ENCODE data around the gene ATF6. TPM values are rescaled to one million over a fixed set of nuclear protein-coding genes. Genes with fewer than 3 reads are reported as not detected.

ATF6 gene
- total RNA-seq, 2 experiments from 2014 or later: 20.8 to 23.0 TPM

- Mint-ChIP-seq H3K9me3 (peaks cover 8% of the 10 kb centered on the region), H3K27me3 (peaks cover 4% of the 10 kb centered on the region), H3K27ac (no peak overlapping the region), H3K4me3 (no peak overlapping the region), H3K4me1 (ENCODE audit: low read depth) (no peaks in the 10 kb centered on the region), H3K36me3 (peaks cover 1% of the 10 kb centered on the region)
- DNase-seq: no peak
- ChIA-PET CTCF (no interaction called here), POLR2A (no interaction called here)
- intact Hi-C loops (cut with micrococcal nuclease): no loop called here
Observed at GRCh38 chr1:161986328-161986727, 220.2 kb downstream of the ATF6 start.

DNA sequence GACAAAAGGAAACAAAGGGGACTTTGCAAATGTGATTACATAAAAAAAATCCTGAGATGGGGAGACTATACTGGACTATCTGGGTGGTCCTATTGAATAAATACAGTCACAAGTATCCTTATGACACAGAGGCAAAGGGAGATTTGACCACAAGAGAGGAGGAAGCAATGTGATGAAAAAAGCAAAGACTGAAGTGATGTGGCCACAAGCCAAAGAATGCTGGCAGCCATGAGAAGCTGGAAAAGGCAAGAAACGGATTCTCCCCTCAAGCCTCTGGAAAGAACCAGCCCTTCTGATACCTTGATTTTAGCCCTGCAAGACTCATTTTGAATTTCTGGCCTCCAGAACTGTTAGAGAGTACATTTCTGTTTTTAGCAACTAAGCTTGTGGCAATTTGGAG, 221.2 kb downstream of the ATF6 start:
- Mint-ChIP-seq H3K9me3 (peaks cover 8% of the 10 kb centered on the region), H3K4me1 (ENCODE audit: low read depth) (no peaks in the 10 kb centered on the region), H3K36me3 (peaks cover 1% of the 10 kb centered on the region), H3K4me3 (no peak overlapping the region), H3K27me3 (peaks cover 4% of the 10 kb centered on the region), H3K27ac (no peak overlapping the region)
- no peak for DNase-seq
- POLR2A ChIA-PET: no interaction called here
- intact Hi-C loops (cut with micrococcal nuclease): no loop called here
- CTCF ChIA-PET: interaction anchor here (1.3 kb wide), 1 partner anchor 31 kb away, joined by 5 read pairs; no protein-coding TSS in a partner anchor

DNA sequence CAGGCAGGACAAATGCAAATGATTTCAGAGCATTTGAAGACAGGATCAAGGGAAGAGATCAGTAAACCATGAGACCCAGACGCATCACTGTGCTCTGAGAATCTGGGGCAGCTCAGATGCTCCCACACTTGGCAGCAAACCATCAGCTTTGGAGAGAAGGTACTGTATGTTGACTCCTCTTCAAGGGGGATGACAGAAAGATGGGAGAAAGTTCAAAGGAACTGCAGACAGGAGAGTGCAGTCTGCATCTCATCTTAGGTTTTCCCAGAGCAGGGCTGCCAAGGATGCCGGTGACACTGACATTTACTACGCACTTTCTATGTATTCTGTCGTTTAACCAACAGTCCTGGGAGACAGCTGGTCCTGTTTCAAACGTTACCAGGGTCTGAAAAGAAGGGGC, 221.8 kb downstream of the ATF6 start:
- DNase-seq: no peak
- Mint-ChIP-seq H3K36me3 (peaks cover 1% of the 10 kb centered on the region), H3K4me3 (no peak overlapping the region), H3K4me1 (ENCODE audit: low read depth) (no peaks in the 10 kb centered on the region), H3K9me3 (peaks cover 8% of the 10 kb centered on the region), H3K27me3 (peaks cover 4% of the 10 kb centered on the region), H3K27ac (no peak overlapping the region)
- POLR2A ChIA-PET: no interaction called here
- CTCF ChIA-PET: interaction anchor here (1.3 kb wide), 1 partner anchor 30 kb away, joined by 5 read pairs; no protein-coding TSS in a partner anchor
- intact Hi-C loops (cut with micrococcal nuclease): no loop called here

GRCh38 chr1:161988413-161988812, 222.3 kb downstream of the ATF6 start:
- ChIA-PET POLR2A (no interaction called here), CTCF (interaction anchor here (1.3 kb wide), 1 partner anchor 30 kb away, joined by 5 read pairs; no protein-coding TSS in a partner anchor)
- H3K4me3 Mint-ChIP-seq: no peak overlapping the region
- no peak for DNase-seq
- peaks cover 1% of the 10 kb centered on the region for H3K36me3 Mint-ChIP-seq
- no peaks in the 10 kb centered on the region for H3K4me1 Mint-ChIP-seq (ENCODE audit: low read depth)
- no peak overlapping the region for H3K27ac Mint-ChIP-seq
- peaks cover 8% of the 10 kb centered on the region for H3K9me3 Mint-ChIP-seq
- intact Hi-C loops (cut with micrococcal nuclease): no loop called here
- H3K27me3 Mint-ChIP-seq: peaks cover 4% of the 10 kb centered on the region

- intact Hi-C loops (cut with micrococcal nuclease): no loop called here
- no peak overlapping the region for H3K4me3 Mint-ChIP-seq
- DNase-seq: no peak
- H3K36me3 Mint-ChIP-seq: peaks cover 1% of the 10 kb centered on the region
- no peaks in the 10 kb centered on the region for H3K4me1 Mint-ChIP-seq (ENCODE audit: low read depth)
- CTCF ChIA-PET: no interaction called here
- POLR2A ChIA-PET: no interaction called here
- H3K9me3 Mint-ChIP-seq: peaks cover 8% of the 10 kb centered on the region
- no peak overlapping the region for H3K27ac Mint-ChIP-seq
- peaks cover 4% of the 10 kb centered on the region for H3K27me3 Mint-ChIP-seq
Observed at GRCh38 chr1:161989108-161989507, 223.0 kb downstream of the ATF6 start.

GRCh38 chr1:161989786-161990185, 223.7 kb downstream of the ATF6 start:
- intact Hi-C loops (cut with micrococcal nuclease): no loop called here
- peaks cover 1% of the 10 kb centered on the region for H3K36me3 Mint-ChIP-seq
- H3K27me3 Mint-ChIP-seq: peaks cover 4% of the 10 kb centered on the region
- POLR2A ChIA-PET: no interaction called here
- peaks cover 8% of the 10 kb centered on the region for H3K9me3 Mint-ChIP-seq
- H3K27ac Mint-ChIP-seq: no peak overlapping the region
- H3K4me3 Mint-ChIP-seq: no peak overlapping the region
- no peaks in the 10 kb centered on the region for H3K4me1 Mint-ChIP-seq (ENCODE audit: low read depth)
- CTCF ChIA-PET: no interaction called here
- DNase-seq: no peak

DNA sequence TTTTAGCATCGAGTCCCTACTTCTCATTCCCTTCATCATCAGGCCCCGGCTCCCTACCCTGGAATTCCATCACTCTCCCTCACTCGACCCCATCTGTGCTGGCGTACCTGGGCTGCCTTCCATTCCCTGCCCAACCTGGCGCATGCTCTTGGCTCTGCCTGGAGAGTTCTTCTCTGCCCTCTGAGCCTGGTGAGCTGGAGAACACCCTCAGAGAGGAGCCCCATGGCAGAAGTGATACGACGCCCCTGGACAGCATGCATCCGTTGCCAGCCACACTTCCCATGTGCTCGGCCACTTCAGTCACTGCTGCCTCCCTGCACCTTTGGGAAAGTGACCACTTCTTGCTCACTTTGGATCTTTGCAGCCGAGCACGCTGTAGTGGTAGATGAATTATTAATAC, 227.5 kb downstream of the ATF6 start:
- H3K36me3 Mint-ChIP-seq: no peaks in the 10 kb centered on the region
- H3K4me3 Mint-ChIP-seq: no peak overlapping the region
- no peaks in the 10 kb centered on the region for H3K4me1 Mint-ChIP-seq (ENCODE audit: low read depth)
- CTCF ChIA-PET: no interaction called here
- POLR2A ChIA-PET: no interaction called here
- no peak for DNase-seq
- H3K9me3 Mint-ChIP-seq: no peaks in the 10 kb centered on the region
- H3K27me3 Mint-ChIP-seq: peaks cover 4% of the 10 kb centered on the region
- no peak overlapping the region for H3K27ac Mint-ChIP-seq
- intact Hi-C loops (cut with micrococcal nuclease): no loop called here

GRCh38 chr1:161994175-161994668, 228.1 kb downstream of the ATF6 start:
- no peak overlapping the region for H3K4me3 Mint-ChIP-seq
- H3K36me3 Mint-ChIP-seq: no peaks in the 10 kb centered on the region
- H3K4me1 Mint-ChIP-seq (ENCODE audit: low read depth): no peaks in the 10 kb centered on the region
- ChIA-PET CTCF (interaction anchor here (0.9 kb wide), 1 partner anchor 43 kb away, joined by 4 read pairs; no protein-coding TSS in a partner anchor), POLR2A (no interaction called here)
- intact Hi-C loops (cut with micrococcal nuclease): no loop called here
- no peak overlapping the region for H3K27ac Mint-ChIP-seq
- no peaks in the 10 kb centered on the region for H3K9me3 Mint-ChIP-seq
- no peak for DNase-seq
- H3K27me3 Mint-ChIP-seq: no peaks in the 10 kb centered on the region

DNA sequence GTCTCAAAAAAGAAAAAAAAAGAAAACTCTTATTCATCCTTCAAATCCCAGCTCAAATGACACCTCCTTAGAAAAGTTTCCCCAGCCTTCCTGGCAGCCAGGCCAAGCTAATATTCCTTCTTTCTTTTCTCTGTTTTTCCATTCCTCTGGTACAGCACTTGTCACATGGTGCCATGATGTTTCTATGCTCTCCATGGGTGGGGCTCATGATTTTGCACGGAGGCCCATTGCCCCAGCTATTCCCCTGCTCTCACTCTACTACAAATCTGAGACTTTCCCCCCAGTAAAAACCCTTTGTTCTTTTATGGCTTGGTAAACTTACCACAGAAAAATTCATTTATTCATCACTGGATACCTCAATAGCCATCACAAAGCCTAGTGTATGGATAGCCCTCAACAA, 231.0 kb downstream of the ATF6 start:
- Mint-ChIP-seq H3K4me1 (ENCODE audit: low read depth) (no peaks in the 10 kb centered on the region), H3K9me3 (no peaks in the 10 kb centered on the region), H3K36me3 (no peaks in the 10 kb centered on the region), H3K27ac (no peak overlapping the region), H3K27me3 (no peaks in the 10 kb centered on the region), H3K4me3 (no peak overlapping the region)
- no peak for DNase-seq
- ChIA-PET POLR2A (no interaction called here), CTCF (interaction anchor here (1.0 kb wide), 1 partner anchor 392 kb away, joined by 3 read pairs; no protein-coding TSS in a partner anchor)
- intact Hi-C loops (cut with micrococcal nuclease): no loop called here

DNA sequence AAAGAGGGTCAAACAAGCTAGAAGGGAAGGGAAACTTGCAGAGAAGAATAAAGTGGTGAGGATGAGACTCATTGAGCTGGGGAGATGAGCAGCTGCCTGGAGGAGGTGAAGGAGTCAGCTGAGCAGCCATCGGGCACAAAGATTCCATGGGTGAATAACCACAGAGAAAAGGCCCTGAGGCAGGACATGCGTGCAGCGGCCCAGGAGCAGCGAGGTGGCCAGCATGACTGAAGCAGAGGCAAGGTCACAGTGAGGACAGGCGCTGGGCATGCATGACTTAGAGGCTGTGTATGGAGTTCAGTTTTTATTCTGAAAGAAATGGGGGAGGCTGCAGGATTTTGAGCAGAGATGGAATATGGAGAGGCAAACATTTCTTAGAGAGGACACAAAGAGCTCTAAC, 232.7 kb downstream of the ATF6 start:
- CTCF ChIA-PET: interaction anchor here (1.3 kb wide), 1 partner anchor 38 kb away, joined by 3 read pairs; no protein-coding TSS in a partner anchor

GRCh38 chr1:161999301-162000052, 233.4 kb downstream of the ATF6 start:
- Mint-ChIP-seq H3K36me3 (no peaks in the 10 kb centered on the region), H3K27ac (no peak overlapping the region), H3K4me1 (ENCODE audit: low read depth) (peaks cover 2% of the 10 kb centered on the region), H3K9me3 (no peaks in the 10 kb centered on the region), H3K4me3 (no peak overlapping the region), H3K27me3 (peaks cover 1% of the 10 kb centered on the region)
- CTCF ChIA-PET: interaction anchor here (1.3 kb wide), 1 partner anchor 38 kb away, joined by 3 read pairs; no protein-coding TSS in a partner anchor
- intact Hi-C loops (cut with micrococcal nuclease): no loop called here
- POLR2A ChIA-PET: no interaction called here
- DNase-seq: no peak

More for the DNA sequence above, 232.7 kb downstream of the ATF6 start:
- no peaks in the 10 kb centered on the region for H3K4me1 Mint-ChIP-seq (ENCODE audit: low read depth)
- H3K4me3 Mint-ChIP-seq: no peak overlapping the region
- H3K27me3 Mint-ChIP-seq: peaks cover 1% of the 10 kb centered on the region
- no peaks in the 10 kb centered on the region for H3K9me3 Mint-ChIP-seq
- H3K36me3 Mint-ChIP-seq: no peaks in the 10 kb centered on the region
- H3K27ac Mint-ChIP-seq: no peak overlapping the region
- no peak for DNase-seq
- intact Hi-C loops (cut with micrococcal nuclease): no loop called here
- POLR2A ChIA-PET: no interaction called here

DNA sequence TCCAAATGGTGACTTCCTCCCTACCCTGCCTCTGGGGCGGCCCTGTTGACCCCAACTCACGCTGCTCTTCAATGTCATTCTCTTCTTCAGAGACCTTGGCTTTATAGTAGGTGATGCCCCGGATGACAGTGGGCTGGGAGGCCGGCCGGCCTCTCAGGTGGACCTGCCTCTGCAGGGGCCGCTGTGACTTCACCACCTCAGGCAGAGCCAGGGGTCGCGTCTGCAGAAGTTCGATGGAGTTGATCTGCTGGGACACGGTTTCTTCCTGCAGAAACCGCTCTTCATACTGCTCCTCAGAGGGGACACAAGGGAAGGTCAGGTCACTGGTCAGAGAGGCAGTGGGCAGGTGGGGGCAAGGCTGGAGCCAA, 233.9 kb downstream of the ATF6 start:
- ChIA-PET CTCF (no interaction called here), POLR2A (no interaction called here)
- Mint-ChIP-seq H3K4me1 (ENCODE audit: low read depth) (peaks cover 2% of the 10 kb centered on the region), H3K36me3 (no peaks in the 10 kb centered on the region), H3K27ac (no peak overlapping the region), H3K4me3 (no peak overlapping the region), H3K9me3 (no peaks in the 10 kb centered on the region), H3K27me3 (peaks cover 1% of the 10 kb centered on the region)
- DNase-seq: no peak
- intact Hi-C loops (cut with micrococcal nuclease): no loop called here

All from activated CD4-positive, alpha-beta memory T cell treated with anti-CD3 and anti-CD28 coated beads for 36 hours (primary cell).